ENCODE results near the gene OSBP. TPM values are rescaled to one million over a fixed set of nuclear protein-coding genes. Genes with fewer than 3 reads are reported as not detected.

The OSBP gene
- total and polyA plus RNA-seq, 4 donors: 16.5 to 92.5 (median 36.5) TPM

DNA sequence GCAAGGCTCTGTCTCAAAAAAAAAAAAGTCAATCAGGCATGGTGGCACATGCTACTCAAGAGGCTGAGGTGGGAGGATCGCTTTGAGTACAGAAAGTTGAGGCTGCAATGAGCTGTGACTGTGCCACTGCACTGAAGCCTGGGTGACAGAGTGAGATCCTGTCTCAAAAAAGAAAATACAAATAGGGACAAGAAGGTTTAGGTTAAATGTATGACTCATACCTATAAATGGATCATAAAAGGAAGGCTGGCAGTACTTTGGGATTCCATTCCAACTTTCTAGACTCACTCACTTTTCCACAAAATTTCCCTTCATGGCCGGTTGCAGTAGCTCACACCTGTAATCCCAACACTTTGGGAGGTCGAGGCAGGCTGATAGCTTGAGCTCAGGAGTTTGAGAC is 25.6 kb upstream of the OSBP start:
- Histone ChIP-seq H3K27ac (ENCODE audit: low read depth in 1 of 2, low read length in 2 of 2) (no peak overlapping the region), H3K4me3 (ENCODE audit: low read depth in 1 of 3, low read length in 3 of 3) (no peak overlapping the region), H3K27me3 (ENCODE audit: control insufficient read depth in 4 of 4, insufficient read depth in 4 of 4, low read length in 3 of 4) (no peaks in the 10 kb centered on the region), H3K36me3 (ENCODE audit: control insufficient read depth in 4 of 4, insufficient read depth in 3 of 4, low read depth in 1 of 4, low read length in 3 of 4) (peaks cover 30 to 74% (median 60%) of the 10 kb centered on the region in 4 donors), H3K9ac (ENCODE audit: low read depth in 1 of 2, low read length in 2 of 2) (no peak overlapping the region), H3K9me3 (ENCODE audit: control insufficient read depth in 4 of 4, low read length in 3 of 4) (no peaks in the 10 kb centered on the region), H3K4me1 (ENCODE audit: control insufficient read depth in 4 of 4, insufficient read depth in 4 of 4, low read length in 3 of 4) (peaks cover 0 to 3% (median 0%) of the 10 kb centered on the region in 4 donors)
- no peak for DNase-seq (ENCODE audit: low spot score)
- TF ChIP-seq HNF4A (conservative IDR thresholded peaks at IDR 0.05): no peak
- TF ChIP-seq ATF3 (IDR thresholded peaks at IDR 0.05): no peak
- no peak for TF ChIP-seq FOXA2 (IDR thresholded peaks at IDR 0.05)
- TF ChIP-seq, protein P1, sequence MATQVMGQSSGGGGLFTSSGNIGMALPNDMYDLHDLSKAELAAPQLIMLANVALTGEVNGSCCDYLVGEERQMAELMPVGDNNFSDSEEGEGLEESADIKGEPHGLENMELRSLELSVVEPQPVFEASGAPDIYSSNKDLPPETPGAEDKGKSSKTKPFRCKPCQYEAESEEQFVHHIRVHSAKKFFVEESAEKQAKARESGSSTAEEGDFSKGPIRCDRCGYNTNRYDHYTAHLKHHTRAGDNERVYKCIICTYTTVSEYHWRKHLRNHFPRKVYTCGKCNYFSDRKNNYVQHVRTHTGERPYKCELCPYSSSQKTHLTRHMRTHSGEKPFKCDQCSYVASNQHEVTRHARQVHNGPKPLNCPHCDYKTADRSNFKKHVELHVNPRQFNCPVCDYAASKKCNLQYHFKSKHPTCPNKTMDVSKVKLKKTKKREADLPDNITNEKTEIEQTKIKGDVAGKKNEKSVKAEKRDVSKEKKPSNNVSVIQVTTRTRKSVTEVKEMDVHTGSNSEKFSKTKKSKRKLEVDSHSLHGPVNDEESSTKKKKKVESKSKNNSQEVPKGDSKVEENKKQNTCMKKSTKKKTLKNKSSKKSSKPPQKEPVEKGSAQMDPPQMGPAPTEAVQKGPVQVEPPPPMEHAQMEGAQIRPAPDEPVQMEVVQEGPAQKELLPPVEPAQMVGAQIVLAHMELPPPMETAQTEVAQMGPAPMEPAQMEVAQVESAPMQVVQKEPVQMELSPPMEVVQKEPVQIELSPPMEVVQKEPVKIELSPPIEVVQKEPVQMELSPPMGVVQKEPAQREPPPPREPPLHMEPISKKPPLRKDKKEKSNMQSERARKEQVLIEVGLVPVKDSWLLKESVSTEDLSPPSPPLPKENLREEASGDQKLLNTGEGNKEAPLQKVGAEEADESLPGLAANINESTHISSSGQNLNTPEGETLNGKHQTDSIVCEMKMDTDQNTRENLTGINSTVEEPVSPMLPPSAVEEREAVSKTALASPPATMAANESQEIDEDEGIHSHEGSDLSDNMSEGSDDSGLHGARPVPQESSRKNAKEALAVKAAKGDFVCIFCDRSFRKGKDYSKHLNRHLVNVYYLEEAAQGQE (IDR thresholded peaks at IDR 0.05): no peak
- TF ChIP-seq ZBTB33 (IDR thresholded peaks at IDR 0.05): no peak
- no peak for TF ChIP-seq EGR1 (IDR thresholded peaks at IDR 0.05; ENCODE audit: low read depth in 2 of 2)
- TF ChIP-seq YY1 (IDR thresholded peaks at IDR 0.05): no peak
- TF ChIP-seq MAX (IDR thresholded peaks at IDR 0.05): no peak
- WGBS: 97% methylated on average over 3 of the region's 3 CpGs

- Histone ChIP-seq H3K27ac (ENCODE audit: low read depth in 1 of 2, low read length in 2 of 2) (no peak overlapping the region), H3K4me1 (ENCODE audit: control insufficient read depth in 4 of 4, insufficient read depth in 4 of 4, low read length in 3 of 4) (no peaks in the 10 kb centered on the region), H3K9me3 (ENCODE audit: control insufficient read depth in 4 of 4, low read length in 3 of 4) (no peaks in the 10 kb centered on the region), H3K9ac (ENCODE audit: low read depth in 1 of 2, low read length in 2 of 2) (no peak overlapping the region), H3K27me3 (ENCODE audit: control insufficient read depth in 4 of 4, insufficient read depth in 4 of 4, low read length in 3 of 4) (no peaks in the 10 kb centered on the region), H3K36me3 (ENCODE audit: control insufficient read depth in 4 of 4, insufficient read depth in 3 of 4, low read depth in 1 of 4, low read length in 3 of 4) (peaks cover 0 to 4% (median 2%) of the 10 kb centered on the region in 4 donors), H3K4me3 (ENCODE audit: low read depth in 1 of 3, low read length in 3 of 3) (no peak overlapping the region)
- TF ChIP-seq CTCF (IDR thresholded peaks at IDR 0.05; ENCODE audit: low read depth, low read length, missing input control) (no peak), ZBTB33 (IDR thresholded peaks at IDR 0.05) (no peak)
- 94% methylated on average over 2 of the region's 2 CpGs for WGBS
- no peak for DNase-seq (ENCODE audit: low spot score)
Observed at GRCh38 chr11:59630493-59630892, 14.9 kb upstream of the OSBP start.
